SK-N-SH (cell line): ENCODE data around the gene ZNF23. TPM values are rescaled to one million over a fixed set of nuclear protein-coding genes. Genes with fewer than 3 reads are reported as not detected.

ENCODE experiments used
- CTCF ChIA-PET: fragments of 300-600, 350-600 bp; formaldehyde crosslinking; extraction: SDS; loops from one replicate; lab custom pipeline; 2021; lab: Yijun Ruan, JAX
- POLR2A ChIA-PET: fragments of 350-600 bp; sonication (Branson Sonifier 250); formaldehyde crosslinking; extraction: SDS; loops from one replicate; lab custom pipeline; 2020; ENCODE audit warnings: antibody characterized with exemption, inconsistent platforms; lab: Yijun Ruan, JAX
- DNase-seq: peaks from one replicate; pipeline ENCODE4 v3.0.0; 2012
- H2AFZ ChIP-seq: fragments of 200-600 bp; sonication (generic); 2 replicates; pipeline ENCODE4 v1.8.1; 2016; ENCODE audit warnings: antibody characterized with exemption, mild to moderate bottlenecking, low read depth
- H3F3A ChIP-seq: fragments of 200-600 bp; sonication (generic); replicated peaks from 2 replicates; pipeline ENCODE3; 2016; ENCODE audit warnings: antibody characterized with exemption, mild to moderate bottlenecking; ENCODE audit not compliant: insufficient read depth
- H3K27ac ChIP-seq, 2 experiments: fragments of 200-500 bp in 1 of 2; fragments of 200-600 bp in 1 of 2; sonication (Bioruptor generic) in 1 of 2; sonication (generic), shearing (Covaris generic) in 1 of 2; 2 replicates each; pipeline versions ENCODE4 v1.5.1 to v1.6.1; 2014 to 2016; ENCODE audit warnings: low read depth in 2 of 2, inconsistent platforms in 1 of 2, low read length in 1 of 2, mild to moderate bottlenecking in 1 of 2, mixed read lengths in 1 of 2
- H3K27me3 ChIP-seq: fragments of 200-600 bp; sonication (generic), shearing (Covaris generic); 2 replicates; pipeline ENCODE4 v1.6.1; 2016; ENCODE audit warnings: mixed run types; ENCODE audit not compliant: insufficient read depth
- H3K36me3 ChIP-seq, 2 experiments: fragments of 200-500 bp in 1 of 2; fragments of 200-600 bp in 1 of 2; sonication (Bioruptor generic) in 1 of 2; sonication (generic) in 1 of 2; replicated peaks in 1 of 2; 2 replicates each; pipeline versions ENCODE3 to v1.5.1; 2014 to 2016; ENCODE audit warnings: low read length in 1 of 2, mild to moderate bottlenecking in 1 of 2; ENCODE audit not compliant: insufficient read depth in 2 of 2, control insufficient read depth in 1 of 2
- H3K4me1 ChIP-seq, 2 experiments: fragments of 200-500 bp in 1 of 2; fragments of 200-600 bp in 1 of 2; sonication (Bioruptor generic) in 1 of 2; sonication (generic), shearing (Covaris generic) in 1 of 2; 2 replicates each; pipeline versions ENCODE4 v1.5.1 to v1.6.1; 2014 to 2016; ENCODE audit warnings: low read depth in 1 of 2, low read length in 1 of 2, mixed run types in 1 of 2; ENCODE audit not compliant: insufficient read depth in 2 of 2, control insufficient read depth in 1 of 2
- H3K4me2 ChIP-seq: fragments of 200-600 bp; sonication (generic), shearing (Covaris generic); 2 replicates; pipeline ENCODE4 v1.6.1; 2017; ENCODE audit warnings: mixed run types
- H3K4me3 ChIP-seq, 2 experiments: fragments of 200-500 bp in 1 of 2; fragments of 200-600 bp in 1 of 2; sonication (Bioruptor generic) in 1 of 2; sonication (generic), shearing (Covaris generic) in 1 of 2; 2 replicates each; pipeline versions ENCODE4 v1.5.1 to v1.8.1; 2014 to 2016; ENCODE audit warnings: low read depth in 2 of 2, inconsistent platforms in 1 of 2, low read length in 1 of 2, mild to moderate bottlenecking in 1 of 2, mixed read lengths in 1 of 2, moderate library complexity in 1 of 2
- H3K79me2 ChIP-seq: fragments of 200-600 bp; sonication (generic); 2 replicates; pipeline ENCODE4 v1.8.1; 2017; ENCODE audit warnings: mild to moderate bottlenecking; ENCODE audit not compliant: insufficient read depth
- H3K9ac ChIP-seq: fragments of 200-600 bp; sonication (generic); 2 replicates; pipeline ENCODE4 v1.6.1; 2017; ENCODE audit warnings: mixed run types
- H3K9me2 ChIP-seq: fragments of 200-600 bp; sonication (generic); 2 replicates; pipeline ENCODE4 v1.6.1; 2017; ENCODE audit warnings: mixed run types
- H3K9me3 ChIP-seq: fragments of 200-600 bp; sonication (generic); 2 replicates; pipeline ENCODE4 v1.6.1; 2017; ENCODE audit warnings: mixed run types, mild to moderate bottlenecking, moderate library complexity
- H4K20me1 ChIP-seq: fragments of 200-600 bp; sonication (generic); 2 replicates; pipeline ENCODE4 v1.6.1; 2017; ENCODE audit warnings: mild to moderate bottlenecking, mixed run types; ENCODE audit not compliant: insufficient read depth
- CHD2 ChIP-seq: fragments of 150-350 bp; IDR thresholded peaks from 2 replicates; pipeline ENCODE4 v1.6.1; 2018; ENCODE audit warnings: low read length; ENCODE audit not compliant: partially characterized antibody
- ELF1 ChIP-seq: IDR thresholded peaks from 2 replicates; pipeline ENCODE4 v1.4.0; 2012
- EZH2phosphoT487 ChIP-seq: fragments of 200-600 bp; sonication (generic); IDR thresholded peaks from 2 replicates; pipeline ENCODE4 v1.6.1; 2017; ENCODE audit warnings: low read depth, mixed run types, mild to moderate bottlenecking, antibody characterized with exemption, moderate library complexity, borderline replicate concordance
- FOXJ3 ChIP-seq: sonication (generic); formaldehyde crosslinking; IDR thresholded peaks from 2 replicates; pipeline ENCODE4 v1.5.1; 2020; ENCODE audit warnings: mild to moderate bottlenecking, missing genetic modification reagents
- FOXM1 ChIP-seq: IDR thresholded peaks from 2 replicates; pipeline ENCODE4 v1.4.0; 2012; ENCODE audit warnings: low read depth, mild to moderate bottlenecking
- GATA2 ChIP-seq: sonication (generic); formaldehyde crosslinking; IDR thresholded peaks from 2 replicates; pipeline ENCODE4 v1.5.0; 2020; ENCODE audit warnings: mild to moderate bottlenecking, missing genetic modification reagents
- JUND ChIP-seq: IDR thresholded peaks from 2 replicates; pipeline ENCODE4 v1.4.0; 2012
- MEF2A ChIP-seq: IDR thresholded peaks from 2 replicates; pipeline ENCODE4 v1.4.0; 2012; ENCODE audit warnings: low read depth, borderline replicate concordance
- NFIC ChIP-seq: IDR thresholded peaks from 2 replicates; pipeline ENCODE4 v1.4.0; 2012; ENCODE audit warnings: borderline replicate concordance
- POLR2AphosphoS5 ChIP-seq: IDR thresholded peaks from 2 replicates; pipeline ENCODE4 v1.6.1; 2012; ENCODE audit warnings: low read depth, low read length
- RXRA ChIP-seq: IDR thresholded peaks from 2 replicates; pipeline ENCODE4 v1.4.0; 2012; ENCODE audit warnings: low read depth, mild to moderate bottlenecking, borderline replicate concordance
- SIN3A ChIP-seq: IDR thresholded peaks from 2 replicates; pipeline ENCODE4 v1.6.1; 2012; ENCODE audit warnings: low read depth, mild to moderate bottlenecking, low read length, moderate library complexity, borderline replicate concordance
- SMC3 ChIP-seq: IDR thresholded peaks from 2 replicates; pipeline ENCODE4 v1.6.1; 2012; ENCODE audit warnings: low read depth, low read length, improper control_type of control experiment
- TAF1 ChIP-seq: IDR thresholded peaks from 2 replicates; pipeline ENCODE4 v1.6.1; 2012; ENCODE audit warnings: low read depth, mild to moderate bottlenecking, low read length, moderate library complexity, borderline replicate concordance
- TCF12 ChIP-seq: IDR thresholded peaks from 2 replicates; pipeline ENCODE4 v1.4.0; 2012
- TEAD4 ChIP-seq: IDR thresholded peaks from 2 replicates; pipeline ENCODE4 v1.4.0; 2012; ENCODE audit warnings: mild to moderate bottlenecking, borderline replicate concordance; ENCODE audit not compliant: insufficient read depth
- YY1 ChIP-seq: IDR thresholded peaks from 2 replicates; pipeline ENCODE4 v1.4.0; 2012; ENCODE audit warnings: low read depth, mild to moderate bottlenecking
- WGBS: methylation state at CpG from one replicate; pipeline ENCODE4 v1.1.6; 2017; ENCODE audit warnings: low lambda C conversion rate; 5-methylcytosine and 5-hydroxymethylcytosine counted together
- polyA plus RNA-seq, 3 experiments: library from polyadenylated mRNA; depleted of rRNA; stranded (reverse); fragments of >200 nt; gene quantifications; 2 replicates each; pipeline ENCODE4 v1.2.3, GENCODE V29; 2012
- TF ChIP-seq, protein P1 (sequence below): fragments of 150-350 bp; IDR thresholded peaks from 2 replicates; pipeline ENCODE4 v1.6.1; 2016; ENCODE audit warnings: mild to moderate bottlenecking, low read depth, low read length
- TF ChIP-seq, protein P2 (sequence below): IDR thresholded peaks from 2 replicates; pipeline ENCODE4 v1.4.0; 2012; ENCODE audit warnings: low read depth
- TF ChIP-seq, protein P3 (sequence below): fragments of 150-350 bp; IDR thresholded peaks from 2 replicates; pipeline ENCODE4 v1.6.1; 2017; ENCODE audit warnings: antibody characterized with exemption, low read length, low read depth, borderline replicate concordance
- TF ChIP-seq, protein P4 (sequence below): fragments of 200-600 bp; sonication (generic); IDR thresholded peaks from 2 replicates; pipeline ENCODE4 v1.6.1; 2017; ENCODE audit warnings: antibody characterized with exemption, mild to moderate bottlenecking, moderate library complexity

The ZNF23 gene
- polyA plus RNA-seq, 1 of the 3 experiments (the other 2 are of a cell fraction), result 7.3 TPM

DNA sequence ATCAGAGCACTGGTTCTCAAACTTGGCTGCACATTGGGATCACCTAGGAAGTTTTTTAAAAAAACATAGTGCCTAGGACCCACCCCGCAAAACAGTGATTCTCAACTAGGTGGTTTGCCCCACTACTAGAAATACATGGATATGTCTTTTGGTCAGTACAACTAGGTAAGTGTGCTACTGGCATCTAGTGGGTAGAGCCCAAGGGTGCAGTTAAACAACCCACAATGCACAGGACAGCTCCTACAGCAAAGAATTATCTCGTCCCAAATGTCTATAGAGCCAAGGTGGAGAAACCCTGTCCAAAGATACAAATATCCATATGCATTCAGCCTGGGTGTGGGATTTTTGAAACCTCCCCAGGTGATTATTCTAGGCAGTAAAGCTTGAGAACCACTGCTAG, 38.9 kb upstream of the ZNF23 start:
- CTCF ChIA-PET, result interaction anchor here (0.6 to 8.2 kb wide), 10 partner anchors 21 to 460 kb away, joined by 3 to 162 read pairs (median 4); no protein-coding TSS in a partner anchor
- 35% methylated on average over 2 of the region's 2 CpGs for whole genome bisulfite sequencing
- Histone ChIP-seq H3K27ac (no peak overlapping the region), H3K4me3 (no peak overlapping the region), H3K9ac (no peak overlapping the region), H3K4me2 (no peak overlapping the region), H3K9me3 (no peaks in the 10 kb centered on the region), H4K20me1 (no peaks in the 10 kb centered on the region), H2AFZ (no peak overlapping the region), H3K79me2 (no peaks in the 10 kb centered on the region), H3K27me3 (no peaks in the 10 kb centered on the region; the same call in 1 of the 2 replicates), H3F3A (no peaks in the 10 kb centered on the region), H3K36me3 (no peaks in the 10 kb centered on the region), H3K9me2 (no peaks in the 10 kb centered on the region), H3K4me1 (no peaks in the 10 kb centered on the region)
- no peak for DNase-seq
- POLR2A ChIA-PET, result no interaction called here
- no peak for TF ChIP-seq GATA2 (CRISPR knock-in tag)
- TF ChIP-seq, all 33 proteins: peak for 0

DNA sequence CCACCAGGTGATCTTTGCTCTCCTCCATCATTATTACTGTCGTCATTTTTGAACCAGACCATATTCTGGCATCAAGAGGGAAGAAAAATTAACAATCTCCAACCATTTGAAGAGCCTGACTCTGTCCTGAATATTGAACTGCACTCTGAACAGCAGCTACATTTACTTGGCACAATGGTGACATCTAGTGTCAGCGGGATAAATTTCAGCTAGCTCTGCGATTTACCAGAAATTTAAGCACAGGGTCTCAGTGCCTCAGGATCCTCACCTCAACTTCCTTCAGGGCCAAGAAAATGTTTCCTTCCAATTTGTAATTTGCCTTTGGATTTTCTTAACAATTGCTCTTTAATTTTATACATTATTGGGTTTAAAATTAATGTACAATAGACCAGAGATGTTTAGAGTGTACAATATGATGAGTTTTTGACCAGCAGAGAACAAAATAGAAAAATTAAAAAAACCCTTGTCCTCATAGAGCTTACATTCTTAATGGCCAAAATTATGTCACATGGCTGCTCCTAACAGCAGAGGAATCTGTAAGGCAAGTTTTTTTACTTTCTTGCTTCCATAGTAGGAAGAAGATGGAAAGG, 37.8 kb upstream of the ZNF23 start:
- Histone ChIP-seq H4K20me1 (no peaks in the 10 kb centered on the region), H3K4me2 (no peak overlapping the region), H3K36me3 (no peaks in the 10 kb centered on the region), H3K9ac (no peak overlapping the region), H3K27ac (no peak overlapping the region), H3F3A (no peaks in the 10 kb centered on the region), H2AFZ (no peak overlapping the region), H3K4me3 (no peak overlapping the region), H3K27me3 (no peaks in the 10 kb centered on the region; the same call in 1 of the 2 replicates), H3K79me2 (no peaks in the 10 kb centered on the region), H3K4me1 (no peaks in the 10 kb centered on the region), H3K9me3 (no peaks in the 10 kb centered on the region), H3K9me2 (no peaks in the 10 kb centered on the region)
- DNase-seq, result peak; percentile 66
- 0% methylated on average over 3 of the region's 3 CpGs for WGBS
- ChIA-PET POLR2A (interaction anchor here (0.5 to 1.1 kb wide), 2 partner anchors 88 to 984 kb away, joined by 3 to 9 read pairs; no protein-coding TSS in a partner anchor), CTCF (interaction anchor here (0.6 to 8.2 kb wide), 37 partner anchors 8 to 160 kb away, joined by 3 to 162 read pairs (median 4); partner anchors contain the start of genes CALB2, CHST4 and ZNF19)
- TF ChIP-seq POLR2AphosphoS5 (no peak), RXRA (no peak), SMC3 (peak; percentile 68), TCF12 (no peak), TEAD4 (no peak), SIN3A (no peak), YY1 (no peak), GATA2 (CRISPR knock-in tag) (no peak), ELF1 (no peak), EZH2phosphoT487 (no peak), FOXM1 (no peak), NFIC (no peak), TAF1 (no peak), JUND (no peak), FOXJ3 (CRISPR knock-in tag) (no peak), MEF2A (no peak), CHD2 (no peak)
- TF ChIP-seq, protein P1, sequence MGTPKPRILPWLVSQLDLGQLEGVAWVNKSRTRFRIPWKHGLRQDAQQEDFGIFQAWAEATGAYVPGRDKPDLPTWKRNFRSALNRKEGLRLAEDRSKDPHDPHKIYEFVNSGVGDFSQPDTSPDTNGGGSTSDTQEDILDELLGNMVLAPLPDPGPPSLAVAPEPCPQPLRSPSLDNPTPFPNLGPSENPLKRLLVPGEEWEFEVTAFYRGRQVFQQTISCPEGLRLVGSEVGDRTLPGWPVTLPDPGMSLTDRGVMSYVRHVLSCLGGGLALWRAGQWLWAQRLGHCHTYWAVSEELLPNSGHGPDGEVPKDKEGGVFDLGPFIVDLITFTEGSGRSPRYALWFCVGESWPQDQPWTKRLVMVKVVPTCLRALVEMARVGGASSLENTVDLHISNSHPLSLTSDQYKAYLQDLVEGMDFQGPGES, result no peak
- TF ChIP-seq, protein P2, sequence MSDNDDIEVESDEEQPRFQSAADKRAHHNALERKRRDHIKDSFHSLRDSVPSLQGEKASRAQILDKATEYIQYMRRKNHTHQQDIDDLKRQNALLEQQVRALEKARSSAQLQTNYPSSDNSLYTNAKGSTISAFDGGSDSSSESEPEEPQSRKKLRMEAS, result no peak
- TF ChIP-seq, protein P3, sequence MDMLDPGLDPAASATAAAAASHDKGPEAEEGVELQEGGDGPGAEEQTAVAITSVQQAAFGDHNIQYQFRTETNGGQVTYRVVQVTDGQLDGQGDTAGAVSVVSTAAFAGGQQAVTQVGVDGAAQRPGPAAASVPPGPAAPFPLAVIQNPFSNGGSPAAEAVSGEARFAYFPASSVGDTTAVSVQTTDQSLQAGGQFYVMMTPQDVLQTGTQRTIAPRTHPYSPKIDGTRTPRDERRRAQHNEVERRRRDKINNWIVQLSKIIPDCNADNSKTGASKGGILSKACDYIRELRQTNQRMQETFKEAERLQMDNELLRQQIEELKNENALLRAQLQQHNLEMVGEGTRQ, result no peak
- TF ChIP-seq, protein P4, sequence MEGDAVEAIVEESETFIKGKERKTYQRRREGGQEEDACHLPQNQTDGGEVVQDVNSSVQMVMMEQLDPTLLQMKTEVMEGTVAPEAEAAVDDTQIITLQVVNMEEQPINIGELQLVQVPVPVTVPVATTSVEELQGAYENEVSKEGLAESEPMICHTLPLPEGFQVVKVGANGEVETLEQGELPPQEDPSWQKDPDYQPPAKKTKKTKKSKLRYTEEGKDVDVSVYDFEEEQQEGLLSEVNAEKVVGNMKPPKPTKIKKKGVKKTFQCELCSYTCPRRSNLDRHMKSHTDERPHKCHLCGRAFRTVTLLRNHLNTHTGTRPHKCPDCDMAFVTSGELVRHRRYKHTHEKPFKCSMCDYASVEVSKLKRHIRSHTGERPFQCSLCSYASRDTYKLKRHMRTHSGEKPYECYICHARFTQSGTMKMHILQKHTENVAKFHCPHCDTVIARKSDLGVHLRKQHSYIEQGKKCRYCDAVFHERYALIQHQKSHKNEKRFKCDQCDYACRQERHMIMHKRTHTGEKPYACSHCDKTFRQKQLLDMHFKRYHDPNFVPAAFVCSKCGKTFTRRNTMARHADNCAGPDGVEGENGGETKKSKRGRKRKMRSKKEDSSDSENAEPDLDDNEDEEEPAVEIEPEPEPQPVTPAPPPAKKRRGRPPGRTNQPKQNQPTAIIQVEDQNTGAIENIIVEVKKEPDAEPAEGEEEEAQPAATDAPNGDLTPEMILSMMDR, result peak; percentile 77
